Endothelial cell of hepatic sinusoid (primary cell): ENCODE data around the gene DNAJC12.
"Not testable (repeated sequence)": the region's sequence is repeated elsewhere in the genome, so short reads cannot be mapped to it uniquely, and the experiment has no call there.

ENCODE experiments used
- in situ Hi-C: cut with HindIII; loops from 2 replicates; pipeline ENCODE4 v1.10.0; 2017; ENCODE audit warnings: low sequenced_read_pairs

Gene DNAJC12

GRCh38 chr10:67841737-67842136 lies 3.7 kb upstream of the DNAJC12 start:
- in situ Hi-C loops: no loop called here

DNA sequence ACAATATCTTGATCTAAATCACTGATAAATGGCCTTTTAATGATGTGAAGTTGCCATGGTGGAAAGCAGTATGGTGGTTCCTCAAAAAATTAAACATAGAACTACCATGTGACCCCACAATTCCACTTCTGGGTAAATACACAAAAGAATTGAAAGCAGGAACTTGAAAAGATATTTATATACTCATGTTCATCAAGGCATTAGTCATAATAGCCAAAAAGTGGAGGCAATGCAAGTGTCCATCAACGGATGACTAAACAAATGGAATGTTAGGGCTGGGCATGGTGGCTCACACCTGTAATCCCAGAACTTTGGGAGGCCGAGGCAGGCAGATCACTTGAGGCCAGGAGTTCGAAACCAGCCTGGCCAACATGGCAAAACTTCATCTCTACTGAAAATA lies 2.0 kb upstream of the DNAJC12 start:
- in situ Hi-C loops: no loop called here

- in situ Hi-C loops: not testable (repeated sequence)
Measured at GRCh38 chr10:67839511-67839910, 1.5 kb upstream of the DNAJC12 start.

GRCh38 chr10:67836972-67837371 lies 1.0 kb downstream of the DNAJC12 start:
- in situ Hi-C loops: no loop called here

GRCh38 chr10:67836488-67836887 lies 1.5 kb downstream of the DNAJC12 start:
- in situ Hi-C loops: no loop called here

DNA sequence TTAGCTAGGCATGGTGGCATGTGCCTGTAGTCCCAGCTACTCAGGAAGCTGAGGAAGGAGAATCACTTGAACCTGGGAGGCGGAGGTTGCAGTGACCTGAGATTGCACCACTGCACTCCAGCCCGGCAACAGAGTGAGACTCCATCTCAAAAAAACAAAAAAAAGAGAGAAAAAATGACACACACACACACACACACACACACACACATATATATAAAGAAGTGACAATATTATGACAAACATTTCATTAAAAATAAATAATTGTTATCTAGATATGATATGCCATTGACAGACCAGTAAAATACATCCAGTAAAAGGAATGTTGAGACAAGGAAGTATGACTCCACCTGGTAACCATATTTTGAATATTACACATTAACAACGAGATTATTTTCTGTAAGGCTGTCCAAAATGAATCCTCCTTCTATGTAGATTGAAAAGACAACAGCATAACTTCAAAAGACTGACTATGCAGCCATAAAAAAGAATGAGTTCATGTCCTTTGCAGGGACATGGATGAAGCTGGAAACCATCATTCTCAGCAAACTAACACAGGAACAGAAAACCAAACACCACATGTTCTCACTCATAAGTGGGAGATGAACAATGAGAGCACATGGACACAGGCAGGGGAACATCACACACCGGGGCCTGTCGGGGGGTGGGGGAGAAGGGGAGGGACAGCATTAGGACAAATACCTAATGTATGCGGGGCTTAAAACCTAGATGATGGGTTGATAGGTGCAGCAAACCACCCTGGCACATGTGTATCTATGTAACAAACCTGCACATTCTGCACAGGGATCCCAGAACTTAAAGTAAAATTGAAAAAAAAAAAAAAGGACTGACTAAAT lies 2.2 kb downstream of the DNAJC12 start:
- in situ Hi-C loops: not testable (repeated sequence)

DNA sequence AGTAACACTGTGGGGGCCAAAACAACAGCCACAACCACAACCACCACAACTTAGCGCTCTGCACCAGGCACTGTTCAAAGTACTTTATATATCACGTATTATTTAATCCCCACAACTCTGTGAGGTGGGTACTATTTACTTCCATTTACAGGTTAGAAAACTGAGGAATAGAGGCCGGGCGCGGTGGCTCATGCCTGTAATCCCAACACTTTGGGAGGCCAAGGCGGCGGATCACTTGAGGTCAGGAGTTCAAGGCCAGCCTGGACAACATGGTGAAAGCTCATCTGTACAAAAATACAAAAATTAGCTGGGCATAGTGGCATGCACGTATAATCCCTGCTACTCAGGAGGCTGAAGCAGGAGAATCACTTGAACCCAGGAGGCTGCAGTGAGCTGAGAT lies 3.6 kb downstream of the DNAJC12 start:
- in situ Hi-C loops: no loop called here

- in situ Hi-C loops: no loop called here
Measured at GRCh38 chr10:67827811-67828210, 10.2 kb downstream of the DNAJC12 start.

- in situ Hi-C loops: no loop called here
Measured at GRCh38 chr10:67819768-67820204, 18.2 kb downstream of the DNAJC12 start.

DNA sequence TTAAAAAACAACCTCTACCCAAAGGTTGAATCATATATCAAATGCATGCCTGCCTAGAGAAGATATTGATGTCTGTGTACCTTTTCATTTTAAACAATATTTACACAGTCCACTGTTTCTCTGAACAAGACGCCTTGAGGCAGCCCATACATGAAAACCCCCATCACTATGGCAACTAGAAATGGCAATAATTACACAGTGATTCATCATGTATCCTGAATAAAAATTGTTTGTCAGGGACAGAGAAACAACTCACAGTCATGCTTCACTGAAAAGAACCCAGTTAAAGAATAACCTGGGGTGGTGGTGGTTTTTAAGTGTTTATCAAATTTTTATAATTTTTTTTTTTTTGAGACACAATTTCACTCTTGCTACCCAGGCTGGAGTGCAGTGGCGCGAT lies 19.7 kb downstream of the DNAJC12 start:
- in situ Hi-C loops: no loop called here

DNA sequence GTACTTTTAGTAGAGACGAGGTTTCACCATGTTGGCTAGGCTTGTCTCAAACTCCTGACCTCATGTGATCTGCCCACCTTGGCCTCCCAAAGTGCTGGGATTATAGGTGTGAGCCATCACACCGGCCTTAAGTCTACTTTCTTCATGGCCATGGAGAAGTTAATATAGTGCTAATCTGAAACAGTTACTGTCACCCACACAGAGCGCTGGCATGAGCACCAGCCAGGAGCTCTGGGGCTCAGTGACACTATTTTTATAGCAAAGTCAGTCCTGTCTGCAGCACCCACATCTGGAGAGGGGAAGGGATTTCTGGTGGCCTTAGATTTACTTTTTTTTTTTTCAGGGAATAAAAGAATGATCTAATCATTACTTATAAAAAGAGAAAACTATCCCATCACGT lies 21.3 kb downstream of the DNAJC12 start:
- in situ Hi-C loops: no loop called here

DNA sequence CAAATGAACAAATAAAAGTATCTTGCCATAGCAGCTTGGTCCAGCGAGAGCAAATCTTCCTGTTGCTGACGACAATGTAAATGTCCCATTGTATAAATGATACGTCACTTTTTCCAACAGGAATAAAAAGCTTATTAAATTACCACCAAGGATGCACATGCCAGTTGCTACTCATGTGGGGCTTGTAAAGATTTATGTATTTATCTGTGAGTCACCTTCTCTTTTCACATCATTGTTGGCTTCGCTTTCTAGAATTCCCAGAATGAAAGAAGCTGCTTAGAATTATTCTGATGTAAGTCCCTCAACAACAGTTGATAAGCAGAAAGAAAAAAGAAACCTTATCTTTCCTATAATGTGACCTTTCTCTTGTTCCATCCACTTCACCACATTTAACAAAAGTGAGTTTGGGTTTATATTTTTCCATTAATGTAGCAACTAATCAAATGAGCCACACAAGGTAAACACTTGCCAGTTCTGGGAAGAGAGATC lies 22.4 kb downstream of the DNAJC12 start:
- in situ Hi-C loops: no loop called here

DNA sequence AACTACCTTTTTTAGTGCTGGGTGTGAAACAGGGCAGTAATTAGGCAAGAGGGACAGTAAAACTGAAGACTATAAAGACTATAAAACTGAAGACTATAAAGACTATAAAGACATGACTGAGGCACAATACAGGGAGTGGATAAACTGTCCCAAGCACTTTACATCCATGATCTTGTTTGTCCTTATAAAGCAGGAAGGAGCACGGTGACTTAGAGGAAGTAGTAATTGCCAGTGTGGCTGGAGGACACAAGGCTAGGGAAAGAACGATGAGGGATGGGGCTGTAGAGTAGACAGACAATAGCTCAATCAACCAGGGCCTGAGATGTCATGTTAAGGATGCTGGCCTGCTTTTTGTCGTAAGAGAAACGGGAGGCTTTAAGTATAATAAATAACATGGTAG lies 26.0 kb downstream of the DNAJC12 start:
- in situ Hi-C loops: no loop called here

DNA sequence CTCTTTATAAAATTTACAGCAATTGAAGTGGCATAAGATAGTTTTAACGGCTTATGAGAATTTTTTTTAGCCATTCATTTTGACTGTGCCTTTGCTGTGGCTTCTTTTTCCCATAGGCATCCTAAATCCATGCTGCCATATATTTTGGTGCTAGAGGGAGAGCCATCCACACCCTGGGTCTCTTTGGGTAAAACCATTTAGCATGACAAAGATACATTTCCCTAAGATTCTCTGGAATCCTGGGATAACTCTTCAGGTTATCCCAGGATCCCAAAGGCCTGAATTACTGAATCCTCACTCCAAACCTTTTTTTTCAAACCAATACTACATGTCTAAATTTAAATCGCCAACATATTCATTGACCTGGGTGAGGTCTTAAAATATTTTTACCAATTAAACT lies 28.9 kb downstream of the DNAJC12 start:
- in situ Hi-C loops: no loop called here

GRCh38 chr10:67808704-67809103 lies 29.3 kb downstream of the DNAJC12 start:
- in situ Hi-C loops: no loop called here

DNA sequence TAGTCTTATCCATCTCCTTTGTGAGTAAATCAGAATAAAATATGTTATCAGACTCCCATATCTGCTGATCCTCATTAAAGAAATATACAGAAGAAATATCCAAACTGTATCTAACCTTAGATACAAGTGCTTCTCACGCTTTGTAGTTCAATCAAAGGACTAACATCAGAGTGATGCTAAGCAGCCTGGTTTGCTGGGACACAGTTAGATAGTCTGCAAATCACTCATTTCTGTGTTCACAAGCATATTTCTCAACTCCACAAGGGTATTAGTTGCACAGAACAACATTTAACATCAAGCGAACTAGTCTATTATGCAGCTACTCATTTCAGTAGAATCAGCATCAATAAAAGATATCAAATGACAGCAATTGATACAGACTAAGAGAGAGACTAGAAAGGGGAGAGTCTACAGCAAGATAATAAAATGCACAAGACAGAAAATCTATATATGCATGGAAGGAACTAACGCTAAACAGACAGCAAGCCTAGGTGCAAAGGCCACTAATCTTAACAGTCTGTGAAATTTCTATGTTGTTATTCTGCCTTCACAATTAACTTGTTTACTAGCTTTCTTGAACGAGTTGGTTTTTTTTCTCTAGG lies 30.0 kb downstream of the DNAJC12 start:
- in situ Hi-C loops: no loop called here

DNA sequence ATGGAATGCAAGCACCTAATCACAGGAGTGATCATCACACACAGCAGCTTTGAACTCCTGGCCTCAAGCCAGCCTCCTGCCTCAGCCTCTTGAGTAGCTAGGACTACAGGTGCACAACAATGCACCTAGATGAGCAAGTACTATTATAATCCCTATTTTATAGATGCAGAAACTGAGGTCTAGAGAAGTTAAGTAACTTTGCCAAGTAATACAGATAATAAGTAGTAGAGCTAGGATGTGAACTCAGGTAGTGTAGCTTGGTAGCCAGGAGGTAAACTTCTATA lies 33.7 kb downstream of the DNAJC12 start:
- in situ Hi-C loops: no loop called here

- in situ Hi-C loops: no loop called here
Measured at GRCh38 chr10:67803588-67804394, 34.2 kb downstream of the DNAJC12 start.

GRCh38 chr10:67802767-67803538 lies 35.0 kb downstream of the DNAJC12 start:
- in situ Hi-C loops: no loop called here

- in situ Hi-C loops: no loop called here
Measured at GRCh38 chr10:67801118-67801517, 36.9 kb downstream of the DNAJC12 start.

- in situ Hi-C loops: no loop called here
Measured at GRCh38 chr10:67794909-67795460, 43.0 kb downstream of the DNAJC12 start.
